ENCODE data around the gene NELL1.

NELL1 gene

DNA sequence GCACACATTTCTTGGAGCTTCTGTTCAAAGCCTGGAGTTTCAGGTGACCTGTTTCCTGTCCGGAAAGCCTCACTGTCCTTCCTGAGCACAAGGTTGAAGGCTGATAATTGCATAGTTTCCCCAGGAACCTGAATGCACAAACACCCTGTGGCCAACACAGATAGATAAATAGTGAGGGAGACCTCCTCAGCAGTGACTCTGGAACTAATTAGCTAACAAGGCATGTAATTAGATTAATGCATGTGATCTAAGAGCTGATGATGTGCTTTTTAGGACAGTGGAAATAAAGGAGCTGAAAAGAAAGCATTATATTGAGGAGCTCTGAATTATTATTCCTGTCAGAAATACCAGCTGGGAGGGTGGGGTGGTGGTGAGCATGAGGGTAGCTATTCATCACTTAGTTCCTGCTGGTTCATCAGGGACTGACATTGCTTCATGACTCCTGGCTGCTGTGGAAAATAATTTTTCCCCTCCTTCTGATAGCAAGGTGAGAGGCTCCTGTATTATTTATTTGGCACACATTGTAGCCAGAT lies 101.1 kb downstream of the NELL1 start:
- no peak for TF ChIP-seq CTCF (conservative IDR thresholded peaks at IDR 0.05; ENCODE audit: control insufficient read depth, insufficient read depth, low read depth, low read length)
- H3K4me3 ChIP-seq (ENCODE audit: control insufficient read depth, low read depth, low read length): no peak overlapping the region
- DNase-seq (ENCODE audit: low read depth): no peak

GRCh38 chr11:20771026-20771425 lies 101.6 kb downstream of the NELL1 start:
- no peak for DNase-seq (ENCODE audit: low read depth)
- TF ChIP-seq CTCF (conservative IDR thresholded peaks at IDR 0.05; ENCODE audit: control insufficient read depth, insufficient read depth, low read depth, low read length): no peak
- no peak overlapping the region for H3K4me3 ChIP-seq (ENCODE audit: control insufficient read depth, low read depth, low read length)

- no peak for TF ChIP-seq CTCF (conservative IDR thresholded peaks at IDR 0.05; ENCODE audit: control insufficient read depth, insufficient read depth, low read depth, low read length)
- no peak overlapping the region for H3K4me3 ChIP-seq (ENCODE audit: control insufficient read depth, low read depth, low read length)
- no peak for DNase-seq (ENCODE audit: low read depth)
Observed at GRCh38 chr11:20771681-20772080, 102.3 kb downstream of the NELL1 start.

DNA sequence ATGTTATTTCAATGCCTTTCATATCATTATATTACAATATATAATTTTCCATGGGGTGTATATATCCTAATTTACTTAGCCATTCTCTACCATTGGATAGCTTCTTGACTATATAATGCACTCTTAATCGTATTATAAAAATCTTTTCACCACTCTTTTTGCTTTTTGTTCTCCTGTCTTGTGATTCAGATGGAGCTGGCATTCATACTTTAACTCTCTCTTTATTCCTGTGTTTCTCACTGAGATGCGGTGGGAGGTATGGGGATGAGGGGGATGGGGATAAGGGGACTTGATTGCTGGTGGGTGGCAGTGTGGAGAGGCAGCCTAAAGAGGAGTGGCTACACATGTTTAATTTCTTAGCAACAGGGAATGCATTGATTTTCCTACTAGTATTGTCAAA lies 105.9 kb downstream of the NELL1 start:
- H3K4me3 ChIP-seq (ENCODE audit: control insufficient read depth, low read depth, low read length): no peak overlapping the region
- DNase-seq (ENCODE audit: low read depth): no peak
- no peak for TF ChIP-seq CTCF (conservative IDR thresholded peaks at IDR 0.05; ENCODE audit: control insufficient read depth, insufficient read depth, low read depth, low read length)

- no peak overlapping the region for H3K4me3 ChIP-seq (ENCODE audit: control insufficient read depth, low read depth, low read length)
- TF ChIP-seq CTCF (conservative IDR thresholded peaks at IDR 0.05; ENCODE audit: control insufficient read depth, insufficient read depth, low read depth, low read length): no peak
- no peak for DNase-seq (ENCODE audit: low read depth)
Observed at GRCh38 chr11:20782775-20783174, 113.4 kb downstream of the NELL1 start.

GRCh38 chr11:20783220-20783619 lies 113.8 kb downstream of the NELL1 start:
- H3K4me3 ChIP-seq (ENCODE audit: control insufficient read depth, low read depth, low read length): no peak overlapping the region
- TF ChIP-seq CTCF (conservative IDR thresholded peaks at IDR 0.05; ENCODE audit: control insufficient read depth, insufficient read depth, low read depth, low read length): no peak
- no peak for DNase-seq (ENCODE audit: low read depth)

DNA sequence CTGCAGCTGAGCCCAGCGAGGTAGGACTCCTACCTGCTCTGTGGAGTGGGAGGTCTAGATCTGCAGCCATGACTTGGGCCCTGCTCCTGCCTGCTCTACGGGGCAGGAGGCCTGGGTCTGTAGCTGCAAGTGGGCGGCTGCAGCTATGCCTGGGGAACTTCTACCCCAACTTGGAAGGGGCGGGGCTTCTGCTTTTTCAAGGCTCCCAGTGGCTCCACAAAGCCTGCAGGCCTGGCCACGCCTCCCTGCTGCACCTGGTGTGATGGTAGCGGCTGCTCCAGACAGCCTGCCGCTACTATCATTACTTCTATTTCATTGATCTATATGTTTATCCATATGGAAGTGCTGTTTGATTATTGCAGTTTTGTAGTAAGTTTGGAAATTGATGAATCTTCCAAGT lies 121.2 kb downstream of the NELL1 start:
- no peak overlapping the region for H3K4me3 ChIP-seq (ENCODE audit: control insufficient read depth, low read depth, low read length)
- TF ChIP-seq CTCF (conservative IDR thresholded peaks at IDR 0.05; ENCODE audit: control insufficient read depth, insufficient read depth, low read depth, low read length): no peak
- no peak for DNase-seq (ENCODE audit: low read depth)
